Nucleus accumbens (tissue), 56 donors: ENCODE measurements around the gene CACNB4.
"Not testable (repeated sequence)": the region's sequence is repeated elsewhere in the genome, so short reads cannot be mapped to it uniquely, and the experiment has no call there.

ENCODE experiments used
- DNase-seq, 56 donors: peaks; one replicate each; lab custom pipeline; 2025; lab: John Stamatoyannopoulos, UW

Gene CACNB4

DNA sequence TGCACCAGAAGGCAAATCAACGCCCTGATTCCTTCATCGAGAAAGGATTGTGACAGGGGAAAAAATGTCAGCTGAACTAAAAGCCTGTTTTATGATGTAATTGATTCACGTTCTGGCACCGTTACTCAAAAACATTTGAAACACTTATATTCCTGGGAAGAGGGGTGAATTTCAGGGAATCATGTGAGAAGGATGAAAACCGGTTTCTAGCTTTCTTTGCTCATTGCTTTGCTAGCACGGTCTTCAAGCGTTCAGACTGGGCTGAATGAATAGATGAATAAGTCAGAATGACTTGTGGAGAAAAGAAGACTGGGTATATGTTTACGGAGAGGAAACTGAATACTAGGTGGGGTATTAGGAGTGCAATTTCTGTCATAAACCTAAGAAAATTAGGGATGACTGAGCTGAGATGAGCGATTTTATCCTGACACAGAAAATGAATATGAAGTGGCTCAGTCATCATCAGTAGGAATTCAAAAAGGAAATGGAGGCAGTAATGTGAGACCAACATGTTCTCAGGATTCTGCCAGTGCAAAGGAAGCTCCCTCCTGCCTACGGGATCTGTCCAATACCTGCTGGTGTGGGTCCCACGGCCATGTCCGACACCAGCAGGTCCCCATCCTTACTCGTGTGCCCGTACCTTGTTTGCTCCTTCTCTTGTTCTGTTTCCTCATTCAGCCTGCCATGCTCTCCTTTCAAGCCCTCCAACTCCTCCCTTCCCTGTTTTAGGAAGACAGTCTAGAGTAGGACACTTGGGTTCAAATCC is 146.0 kb downstream of the CACNB4 start:
- DNase-seq: no peak

DNA sequence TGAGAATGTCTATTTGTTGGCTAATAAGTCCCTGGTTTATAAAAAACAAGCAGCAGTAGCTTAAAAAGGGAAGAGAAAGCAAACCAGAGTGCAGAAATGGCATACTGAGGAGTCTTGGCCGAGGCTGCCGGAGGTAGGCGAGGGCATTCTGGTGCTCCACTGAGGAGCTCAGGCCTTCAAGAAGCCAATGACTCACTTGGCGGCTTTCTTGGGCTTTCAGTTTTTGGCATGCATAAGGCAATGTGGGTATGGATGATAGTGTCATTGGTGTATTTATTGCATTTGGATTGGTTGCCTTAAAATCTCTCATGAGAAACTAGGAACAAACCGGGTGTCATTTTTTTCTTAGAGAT is 151.1 kb downstream of the CACNB4 start:
- peak in 13 of 56 donors; percentile 5 to 50 (median 24) for DNase-seq

- DNase-seq: peak in 14 of 56 donors; percentile 3 to 50 (median 19)
Observed at GRCh38 chr2:151946899-151947812, 151.7 kb downstream of the CACNB4 start.

- DNase-seq: no peak
Observed at GRCh38 chr2:151946250-151946884, 152.5 kb downstream of the CACNB4 start.

DNA sequence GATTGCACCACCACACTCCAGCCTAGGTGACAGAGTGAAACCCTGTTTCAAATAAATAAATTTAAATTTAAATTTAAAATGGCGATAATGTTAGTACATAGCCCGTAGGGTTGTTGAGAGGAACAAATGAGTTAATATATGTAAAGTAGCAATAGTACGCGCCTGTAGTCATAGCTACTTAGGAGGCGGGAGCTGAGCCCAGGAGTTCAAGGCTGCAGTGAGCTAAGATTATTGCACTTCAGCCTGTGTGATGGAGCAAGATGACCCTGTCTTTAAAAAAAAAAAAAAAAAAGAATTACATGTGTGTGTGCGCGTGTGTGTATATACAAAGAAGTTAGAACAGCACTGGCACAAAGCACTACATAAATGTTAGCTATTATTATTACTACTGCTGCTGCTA is 153.2 kb downstream of the CACNB4 start:
- DNase-seq: no peak

DNA sequence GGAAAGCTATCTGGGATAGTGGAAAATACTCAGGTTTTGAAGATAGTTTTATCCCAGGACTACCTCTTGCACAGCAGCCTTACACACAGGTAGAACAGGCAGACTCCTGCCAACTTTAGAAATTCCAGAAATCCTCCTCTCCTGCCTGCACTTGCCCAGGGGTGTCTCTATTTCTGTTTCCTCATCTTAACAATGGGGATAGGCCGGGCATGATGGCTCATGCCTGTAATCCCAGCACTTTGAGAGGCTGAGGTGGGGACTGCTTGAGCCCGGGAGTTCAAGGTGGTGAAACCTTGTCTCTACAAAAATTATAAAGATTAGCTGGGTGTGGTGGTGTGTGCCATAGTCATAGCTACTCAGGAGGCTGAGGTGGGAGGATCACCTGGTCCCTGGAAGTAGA is 153.7 kb downstream of the CACNB4 start:
- DNase-seq: no peak

DNA sequence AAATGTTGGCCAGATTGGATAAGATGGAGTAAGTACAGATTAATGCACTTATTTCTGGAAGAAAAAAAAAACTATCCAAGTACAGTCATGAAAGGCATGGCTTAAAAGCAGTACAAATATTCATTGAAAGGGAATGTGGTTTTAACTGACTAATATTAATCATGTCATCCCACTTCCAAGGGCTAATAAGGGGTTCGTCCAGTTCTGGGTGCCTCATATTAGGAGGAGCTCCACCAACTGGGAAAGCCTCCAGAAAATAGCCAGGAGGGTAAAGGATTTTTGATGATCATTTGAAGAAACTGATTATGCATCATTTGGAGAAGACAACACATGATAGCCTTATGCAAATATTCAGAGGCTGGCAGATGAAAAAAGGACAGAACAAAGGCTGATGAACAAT is 155.4 kb downstream of the CACNB4 start:
- DNase-seq: no peak

GRCh38 chr2:151942540-151943205 is 156.2 kb downstream of the CACNB4 start:
- DNase-seq: not testable (repeated sequence)

- no peak for DNase-seq
Observed at GRCh38 chr2:151937966-151938365, 160.9 kb downstream of the CACNB4 start.

DNA sequence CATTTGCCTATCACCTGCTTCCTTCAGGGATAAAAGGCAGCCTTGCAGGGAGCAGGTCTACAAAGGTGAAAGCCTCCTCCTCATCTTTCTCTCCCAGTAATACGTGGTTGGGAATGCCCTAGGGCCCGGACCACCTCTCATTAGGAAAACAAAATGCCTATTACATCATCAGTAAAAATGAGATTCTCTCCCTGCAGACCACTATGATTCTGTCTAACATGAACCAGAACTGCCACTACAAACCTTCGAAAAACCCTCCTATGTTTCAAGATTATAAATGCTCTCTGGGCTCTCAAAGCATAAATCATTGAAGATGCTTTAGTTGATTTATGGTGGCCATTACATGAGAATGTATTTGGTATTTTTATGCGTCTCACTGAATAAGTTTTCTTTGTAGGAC is 162.2 kb downstream of the CACNB4 start:
- no peak for DNase-seq

- DNase-seq: no peak
Observed at GRCh38 chr2:151933266-151933804, 165.5 kb downstream of the CACNB4 start.

DNA sequence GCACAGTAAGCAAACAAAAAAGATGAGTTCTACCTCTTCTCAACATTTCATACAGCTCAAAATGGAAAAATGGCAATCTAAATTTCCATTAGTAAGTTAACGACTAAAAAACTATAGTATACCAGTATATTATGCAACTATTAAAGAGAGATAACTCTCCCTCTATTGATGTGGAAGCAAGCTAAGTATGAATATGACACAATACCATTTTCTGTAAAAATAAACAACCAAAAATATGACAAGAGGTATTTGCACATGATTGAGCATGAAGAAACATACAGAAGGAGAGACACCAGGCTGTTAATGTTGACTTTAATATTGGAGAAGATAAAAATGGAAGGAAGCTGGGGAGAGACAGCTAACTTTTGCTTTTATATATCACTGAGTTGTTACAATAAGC is 167.1 kb downstream of the CACNB4 start:
- DNase-seq: no peak

DNA sequence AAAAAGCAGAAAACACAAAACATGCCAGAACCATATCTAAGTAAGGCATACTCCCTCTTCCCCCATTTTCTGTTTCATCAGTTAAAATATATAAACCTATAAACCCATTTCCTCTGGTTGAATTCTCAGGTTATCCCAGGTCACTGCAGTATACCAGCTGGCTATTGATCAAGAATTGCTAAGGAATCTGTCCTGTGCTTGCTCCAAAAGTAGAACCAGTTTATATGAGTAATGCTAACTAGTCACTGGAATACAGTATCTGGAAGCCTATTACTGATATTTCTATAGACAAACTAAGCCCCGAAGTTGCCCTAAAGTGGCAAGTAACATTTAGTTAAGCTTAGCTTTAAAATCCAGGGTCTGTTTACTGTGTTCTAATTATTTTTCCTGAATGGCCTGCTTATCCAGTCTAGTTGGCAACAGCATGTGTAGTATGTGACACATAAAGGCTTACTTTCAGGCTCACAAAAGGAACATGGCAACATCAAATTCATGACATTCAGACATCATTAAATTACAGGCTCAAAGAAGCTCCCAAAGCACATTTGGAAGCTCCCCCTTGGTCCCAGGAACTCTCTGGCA is 167.7 kb downstream of the CACNB4 start:
- no peak for DNase-seq

DNA sequence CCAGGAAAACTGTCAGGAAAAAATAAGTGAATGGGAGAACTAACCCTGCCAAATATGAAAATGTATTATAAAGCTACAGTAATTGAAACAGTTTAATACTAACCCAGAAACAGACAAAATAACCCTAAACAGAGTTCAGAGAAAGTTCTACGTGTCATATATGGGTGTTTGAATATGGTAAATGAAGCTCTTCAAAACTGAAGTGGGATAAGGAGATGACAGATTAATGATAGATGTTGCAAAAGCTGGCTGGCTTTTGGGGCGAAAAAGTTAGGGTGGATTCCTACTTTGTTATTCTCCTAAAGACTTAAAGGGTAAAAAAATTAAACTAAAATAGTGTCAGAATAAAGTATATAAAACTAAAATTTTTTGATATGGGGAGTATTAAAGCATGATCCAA is 168.8 kb downstream of the CACNB4 start:
- no peak for DNase-seq

DNA sequence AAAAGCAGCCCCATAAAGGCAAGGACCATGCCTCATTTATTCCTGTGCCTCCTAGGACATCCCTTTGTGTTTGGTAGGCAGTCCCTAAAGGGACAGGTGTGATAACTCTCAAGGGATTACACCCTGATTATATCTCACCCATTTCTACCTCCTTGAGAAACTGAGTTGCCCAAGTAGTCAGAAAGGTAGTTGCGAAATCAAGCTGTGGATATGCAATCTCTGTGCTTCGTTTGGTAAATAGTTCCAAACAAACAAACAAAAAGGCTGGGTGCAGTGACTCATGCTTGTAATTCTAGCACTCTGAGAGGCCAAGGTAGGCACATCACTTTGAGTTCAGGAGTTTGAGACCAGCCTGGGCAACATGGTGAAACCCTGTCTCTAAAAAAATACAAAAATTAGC is 170.5 kb downstream of the CACNB4 start:
- DNase-seq: no peak

- DNase-seq: peak in 32 of 56 donors; percentile 7 to 78 (median 39)
Observed at GRCh38 chr2:151927501-151928221, 171.2 kb downstream of the CACNB4 start.

GRCh38 chr2:151922845-151923666 is 175.8 kb downstream of the CACNB4 start:
- peak in 11 of 56 donors; percentile 9 to 52 (median 16) for DNase-seq

GRCh38 chr2:151919786-151920185 is 179.1 kb downstream of the CACNB4 start:
- no peak for DNase-seq
